PC-3 (cell line): ENCODE measurements around the gene FUCA2.

Experiments used
- EZH2 ChIP-seq: fragments of 300-600 bp; sonication (generic); IDR thresholded peaks from one replicate; pipeline ENCODE4 v1.6.1; 2017; ENCODE audit warnings: antibody characterized with exemption, mild to moderate bottlenecking, low read length; ENCODE audit not compliant: unreplicated experiment
- EZH2phosphoT487 ChIP-seq: fragments of 300-600 bp; sonication (generic); IDR thresholded peaks from 2 replicates; pipeline ENCODE4 v1.6.1; 2018; ENCODE audit warnings: mild to moderate bottlenecking, antibody characterized with exemption, low read length, borderline replicate concordance
- TF ChIP-seq, protein P1 (sequence below): fragments of 300-600 bp; sonication (generic); conservative IDR thresholded peaks from 2 replicates; pipeline ENCODE4 v1.5.1; 2017; ENCODE audit warnings: antibody characterized with exemption, low read depth, mild to moderate bottlenecking, low read length

DNA sequence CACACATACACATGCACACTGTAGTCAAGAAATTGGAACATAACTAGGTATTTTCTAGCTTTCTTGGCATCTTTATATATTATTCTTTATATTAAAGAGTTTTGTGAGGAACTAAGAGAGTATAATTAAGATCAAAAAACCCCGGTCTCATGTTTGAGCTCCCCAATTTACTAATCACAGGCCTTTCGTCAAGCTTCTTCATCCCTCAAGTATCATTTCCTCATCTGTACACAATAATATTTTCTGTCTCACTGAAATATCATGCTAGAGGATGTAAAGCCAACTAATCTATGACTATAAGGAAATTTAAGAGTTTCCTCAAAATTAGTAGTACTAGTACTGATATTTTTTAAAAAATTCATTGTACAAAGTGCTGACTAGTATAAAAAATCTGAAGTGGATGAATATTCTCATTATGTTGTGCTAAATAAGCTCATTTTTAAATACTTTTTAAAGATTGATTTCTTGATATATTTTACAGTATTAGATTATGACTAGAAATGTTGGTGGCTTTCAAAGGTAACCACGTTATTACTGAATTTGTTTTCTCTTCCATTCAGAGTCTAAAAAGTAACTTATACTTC is 32.9 kb downstream of the FUCA2 start:
- TF ChIP-seq, protein P1, sequence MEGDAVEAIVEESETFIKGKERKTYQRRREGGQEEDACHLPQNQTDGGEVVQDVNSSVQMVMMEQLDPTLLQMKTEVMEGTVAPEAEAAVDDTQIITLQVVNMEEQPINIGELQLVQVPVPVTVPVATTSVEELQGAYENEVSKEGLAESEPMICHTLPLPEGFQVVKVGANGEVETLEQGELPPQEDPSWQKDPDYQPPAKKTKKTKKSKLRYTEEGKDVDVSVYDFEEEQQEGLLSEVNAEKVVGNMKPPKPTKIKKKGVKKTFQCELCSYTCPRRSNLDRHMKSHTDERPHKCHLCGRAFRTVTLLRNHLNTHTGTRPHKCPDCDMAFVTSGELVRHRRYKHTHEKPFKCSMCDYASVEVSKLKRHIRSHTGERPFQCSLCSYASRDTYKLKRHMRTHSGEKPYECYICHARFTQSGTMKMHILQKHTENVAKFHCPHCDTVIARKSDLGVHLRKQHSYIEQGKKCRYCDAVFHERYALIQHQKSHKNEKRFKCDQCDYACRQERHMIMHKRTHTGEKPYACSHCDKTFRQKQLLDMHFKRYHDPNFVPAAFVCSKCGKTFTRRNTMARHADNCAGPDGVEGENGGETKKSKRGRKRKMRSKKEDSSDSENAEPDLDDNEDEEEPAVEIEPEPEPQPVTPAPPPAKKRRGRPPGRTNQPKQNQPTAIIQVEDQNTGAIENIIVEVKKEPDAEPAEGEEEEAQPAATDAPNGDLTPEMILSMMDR = no peak
- no peak for TF ChIP-seq EZH2
- TF ChIP-seq EZH2phosphoT487 = no peak
